AML-193 (cell line): ENCODE measurements around the gene CAND2.

ENCODE experiments used
- DNase-seq, 2 experiments: peaks; one replicate each; lab custom pipeline; 2025; lab: John Stamatoyannopoulos, UW

CAND2 gene

DNA sequence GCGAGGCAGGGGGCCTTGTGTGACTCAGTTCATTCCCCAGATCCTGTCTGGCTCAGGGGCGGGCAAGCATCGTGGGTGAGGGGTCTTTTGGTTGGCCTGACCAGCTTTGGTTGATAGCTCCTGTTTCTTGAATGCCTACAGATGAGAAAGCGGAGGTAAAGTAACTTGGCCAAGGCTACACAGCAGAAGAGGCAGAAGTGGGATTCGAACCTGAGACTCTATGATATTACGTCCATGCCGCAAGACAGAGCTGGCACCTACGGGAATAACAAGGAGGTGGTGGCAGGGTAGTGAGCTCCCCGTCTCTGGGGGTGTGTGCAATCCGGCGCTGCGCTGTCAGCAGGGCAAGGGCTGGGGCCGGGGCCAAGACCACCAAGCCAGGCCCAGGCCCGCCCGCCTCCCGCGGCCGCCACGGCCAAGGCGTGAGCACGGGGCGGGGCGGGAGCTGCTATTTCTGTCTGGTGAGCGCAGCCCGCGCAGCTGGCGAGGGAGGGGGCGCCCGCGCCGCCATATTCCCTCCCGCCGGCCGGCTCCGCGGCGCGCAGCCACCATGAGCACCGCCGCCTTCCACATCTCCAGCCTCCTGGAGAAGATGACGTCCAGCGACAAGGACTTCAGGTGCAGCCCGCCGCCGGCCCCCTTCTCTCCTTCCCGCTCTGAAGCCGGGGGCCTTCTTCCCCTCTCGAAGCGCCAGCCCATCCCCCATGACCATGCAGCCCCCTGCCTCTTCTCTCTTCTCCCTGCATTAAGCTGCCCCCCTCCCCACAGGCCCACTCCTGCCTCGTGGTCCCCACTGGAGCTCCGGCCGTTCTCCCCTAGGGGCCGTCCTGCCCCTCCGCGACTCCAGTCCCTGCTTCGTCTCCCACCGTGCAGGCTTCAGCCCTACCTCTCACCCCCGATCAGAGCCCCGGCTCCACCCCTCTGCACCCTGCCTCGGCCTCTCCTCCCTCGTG, at the start of gene CAND2:
TSS of gene CAND2 (plus strand) at position 510 of the 953 bp plus-strand sequence. CDS start at position 551, 41 bp downstream.
- no peak for DNase-seq

DNA sequence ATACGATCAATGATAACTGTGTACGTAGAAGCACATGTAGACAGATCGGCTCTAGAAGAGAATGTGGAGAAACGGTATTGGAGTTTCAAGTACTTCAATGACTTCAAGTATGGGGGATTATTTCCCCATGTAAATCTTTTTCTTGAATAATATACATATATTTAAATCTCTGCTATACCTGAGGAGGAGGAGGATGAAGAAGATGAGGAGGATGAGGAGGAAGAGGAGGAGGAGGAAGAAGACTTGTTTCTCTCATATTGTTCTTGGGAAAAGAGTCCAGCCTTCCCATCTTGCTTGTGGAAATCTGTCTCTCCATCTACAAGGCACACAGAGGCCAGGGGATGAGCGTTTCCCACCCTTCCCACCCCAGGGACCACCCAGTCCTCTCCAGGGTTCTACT, 48.0 kb upstream of the CAND2 start:
- DNase-seq: no peak

DNA sequence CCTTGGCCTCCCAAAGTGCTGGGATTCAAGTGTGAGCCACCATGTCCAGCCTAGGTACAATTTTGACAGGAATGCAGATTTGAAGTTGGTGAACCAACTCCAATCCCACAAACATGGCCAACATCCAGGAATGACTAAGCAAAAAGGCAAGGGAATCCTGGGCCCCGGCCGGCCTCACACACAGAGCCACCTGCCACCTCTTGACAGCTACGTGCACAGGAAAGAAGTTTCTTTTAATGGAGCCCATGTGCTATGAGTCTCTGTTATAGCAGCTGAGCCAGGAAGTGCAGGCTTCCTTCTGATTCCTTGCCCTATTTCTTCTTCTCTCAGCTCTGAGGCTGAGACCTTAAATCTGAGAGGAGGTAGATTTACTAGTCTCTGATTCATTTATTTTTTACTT, 46.3 kb upstream of the CAND2 start:
- DNase-seq: no peak

DNA sequence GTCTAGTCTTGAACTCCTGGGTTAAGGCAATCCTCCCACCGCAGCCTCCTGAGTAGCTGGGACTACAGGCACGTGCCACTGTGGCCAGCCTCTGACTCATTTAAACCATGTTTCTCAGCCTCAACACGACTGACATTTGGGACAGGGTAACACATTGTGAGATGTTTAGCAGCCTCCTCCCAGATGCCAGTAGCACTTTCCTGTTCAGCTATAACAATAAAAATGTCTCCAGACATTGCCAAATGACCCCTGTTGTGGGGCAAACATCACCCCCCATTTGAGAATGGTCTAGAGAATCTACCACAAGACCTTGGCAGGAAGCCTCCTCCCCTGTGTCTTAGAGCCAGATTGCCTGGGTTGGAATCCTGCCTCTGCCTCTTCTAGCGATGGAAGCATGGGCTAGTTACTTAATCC, 45.8 kb upstream of the CAND2 start:
- DNase-seq: no peak

DNA sequence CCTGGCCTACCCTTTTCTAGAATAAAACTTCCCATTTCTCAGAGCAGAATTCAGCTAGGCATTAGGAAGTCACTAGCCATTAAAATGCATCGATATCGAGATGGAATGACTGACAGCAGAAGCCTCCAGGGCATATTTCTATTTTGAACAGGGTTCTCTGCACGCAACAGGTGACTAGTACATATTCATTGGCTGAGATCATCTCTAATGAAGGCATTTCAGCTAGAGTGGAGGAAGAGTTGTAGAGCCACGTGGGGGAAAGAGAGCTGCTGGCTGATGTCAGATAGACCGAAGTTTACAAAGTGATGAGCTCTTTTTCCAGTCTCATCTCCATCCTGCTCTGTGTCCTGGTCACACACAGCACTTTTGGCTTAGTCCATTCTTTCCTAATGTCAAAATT, 44.9 kb upstream of the CAND2 start:
- DNase-seq: no peak

DNA sequence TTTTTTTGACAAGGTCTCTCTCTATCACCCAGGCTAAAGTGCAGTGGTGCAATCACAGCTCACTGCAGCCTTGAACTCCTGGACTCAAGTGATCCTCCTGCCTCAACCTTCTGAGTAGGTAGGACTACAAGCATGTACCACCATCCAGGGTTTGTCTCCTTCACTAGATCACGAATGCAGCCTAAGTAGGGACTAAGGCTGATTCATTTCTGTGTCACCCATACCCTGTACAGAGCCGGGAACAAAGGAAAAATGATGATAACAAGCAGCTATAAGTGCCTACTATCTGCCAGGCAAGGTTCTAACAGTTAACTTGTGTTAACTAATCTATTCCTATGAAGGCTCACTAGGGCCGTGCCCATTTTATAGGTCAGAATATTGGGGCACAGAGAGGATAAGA, 44.4 kb upstream of the CAND2 start:
- DNase-seq: no peak

DNA sequence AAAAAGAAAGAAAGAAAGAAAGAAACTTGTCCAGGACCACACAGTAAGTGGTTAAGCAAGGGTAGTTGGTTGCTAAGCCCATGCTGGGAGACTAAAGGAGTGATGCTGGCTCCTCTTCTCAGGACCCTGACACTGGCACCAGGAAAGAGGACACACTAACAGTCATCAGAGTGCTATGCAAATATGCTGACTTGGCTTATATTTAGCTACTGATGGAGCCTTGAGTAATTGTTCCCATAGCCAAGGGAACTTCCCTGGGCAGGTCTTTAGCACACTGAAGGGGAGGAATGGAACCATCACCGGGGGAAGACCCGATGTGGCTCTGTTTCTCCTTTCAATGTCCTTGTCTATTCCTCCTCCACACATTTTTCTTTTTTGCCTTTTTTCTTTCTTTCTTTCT, 43.7 kb upstream of the CAND2 start:
- DNase-seq: no peak

DNA sequence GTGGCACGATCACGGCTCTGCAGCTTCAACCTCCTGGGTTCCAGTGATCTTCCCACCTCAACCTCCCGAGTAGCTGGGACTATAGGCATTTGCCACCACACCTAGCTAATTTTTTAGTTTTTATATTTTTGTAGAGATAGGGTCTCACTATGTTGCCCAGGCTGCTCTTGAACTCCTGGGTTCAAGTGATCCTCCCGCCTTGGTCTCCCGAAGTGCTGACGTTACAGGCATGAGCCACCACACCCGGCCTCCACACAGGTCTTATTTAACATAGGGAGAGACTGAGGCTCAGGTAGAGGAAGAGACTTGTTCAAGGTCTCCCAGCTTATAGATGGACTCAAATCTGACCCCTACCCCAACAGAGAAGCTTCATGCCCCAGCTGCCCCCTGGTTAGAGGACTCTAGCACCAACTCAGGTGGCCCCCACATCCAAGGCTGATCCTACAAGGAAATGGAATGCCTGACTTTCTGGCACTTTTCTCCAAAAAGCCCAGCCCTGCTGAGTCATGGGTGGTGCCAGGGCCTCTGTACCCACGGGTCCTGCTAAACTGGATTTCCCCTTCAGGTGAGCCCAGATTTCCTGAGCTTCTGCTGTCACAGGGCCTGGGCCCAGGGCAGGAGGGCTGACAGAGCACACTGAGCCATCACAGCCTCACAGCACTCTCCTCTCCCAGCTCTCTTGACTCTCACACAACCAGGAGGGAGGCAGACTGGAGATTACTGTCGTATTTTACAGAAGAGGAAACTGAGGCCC, 43.0 kb upstream of the CAND2 start:
- DNase-seq: no peak

DNA sequence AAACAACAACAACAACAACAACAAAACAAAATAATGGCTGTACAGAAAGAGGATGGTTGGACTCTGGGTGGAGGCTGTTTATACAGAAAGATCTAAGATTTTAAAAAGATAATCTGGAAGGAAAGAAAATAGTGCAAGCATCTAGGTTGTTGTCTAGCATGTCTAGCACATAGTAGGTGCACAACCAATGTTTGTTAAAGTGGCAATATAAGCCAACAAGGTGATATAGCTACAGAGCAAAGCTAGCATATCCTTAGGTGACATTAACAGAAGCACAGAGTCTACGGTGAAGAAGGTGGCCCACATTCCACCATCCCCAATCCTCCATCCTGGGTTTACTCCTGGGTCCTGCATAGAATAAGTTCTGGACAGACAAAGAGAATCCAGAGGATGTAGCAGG, 42.2 kb upstream of the CAND2 start:
- DNase-seq: no peak

DNA sequence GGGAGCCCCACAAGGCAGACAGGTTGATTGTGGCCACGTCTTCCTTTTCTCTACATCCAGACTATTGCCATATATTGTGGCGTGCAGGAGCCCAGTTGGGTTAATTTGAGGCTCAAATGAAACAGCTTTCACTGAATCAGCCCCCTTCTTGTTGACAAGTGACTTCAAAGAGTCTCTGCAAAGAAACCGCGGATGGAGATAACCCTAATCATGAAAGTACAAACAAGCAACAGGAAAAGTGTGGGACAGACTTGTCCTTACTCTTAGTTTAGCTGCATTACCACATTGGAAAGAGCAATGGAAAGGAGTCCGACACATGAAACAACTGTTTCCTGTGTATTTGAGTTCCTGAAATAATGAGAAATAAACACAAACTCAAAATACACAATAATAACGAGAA, 40.7 kb upstream of the CAND2 start:
- DNase-seq: no peak

DNA sequence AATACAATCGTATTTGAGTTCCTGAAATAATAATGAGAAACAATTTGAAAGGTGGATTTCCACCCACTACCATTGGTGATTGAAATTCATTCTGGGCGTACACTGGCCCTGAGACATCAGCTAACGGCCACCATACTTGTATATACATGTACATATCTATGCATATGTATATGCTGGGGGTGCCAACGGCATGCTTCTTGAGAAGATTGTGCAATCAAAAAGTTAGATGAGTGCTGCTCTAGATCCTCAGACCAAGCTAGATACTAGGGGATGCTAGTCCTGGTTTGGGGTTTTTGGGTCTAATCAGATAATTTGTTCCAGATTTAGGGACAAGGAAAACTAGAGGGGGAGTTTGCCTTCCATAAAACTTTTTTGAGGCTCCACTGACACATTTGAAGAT, 40.3 kb upstream of the CAND2 start:
- no peak for DNase-seq

DNA sequence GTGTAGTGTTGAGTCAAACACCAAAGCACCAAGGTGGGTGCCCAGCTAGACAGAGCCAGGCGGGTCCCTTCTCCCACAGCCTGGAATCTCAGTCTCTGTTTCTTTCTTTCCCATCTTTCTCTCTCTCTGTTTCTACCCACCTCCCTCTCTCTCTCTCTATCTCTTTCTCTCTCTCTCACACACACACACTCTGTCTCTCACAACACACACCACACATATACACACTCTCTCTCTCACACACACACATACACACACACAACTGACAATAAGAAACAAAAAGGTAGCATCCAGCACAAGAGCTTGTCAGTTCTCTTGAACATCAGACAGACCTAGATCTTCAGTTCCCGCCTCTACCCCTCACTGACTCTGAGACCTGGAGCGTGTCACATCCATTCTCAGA, 39.8 kb upstream of the CAND2 start:
- DNase-seq: no peak

DNA sequence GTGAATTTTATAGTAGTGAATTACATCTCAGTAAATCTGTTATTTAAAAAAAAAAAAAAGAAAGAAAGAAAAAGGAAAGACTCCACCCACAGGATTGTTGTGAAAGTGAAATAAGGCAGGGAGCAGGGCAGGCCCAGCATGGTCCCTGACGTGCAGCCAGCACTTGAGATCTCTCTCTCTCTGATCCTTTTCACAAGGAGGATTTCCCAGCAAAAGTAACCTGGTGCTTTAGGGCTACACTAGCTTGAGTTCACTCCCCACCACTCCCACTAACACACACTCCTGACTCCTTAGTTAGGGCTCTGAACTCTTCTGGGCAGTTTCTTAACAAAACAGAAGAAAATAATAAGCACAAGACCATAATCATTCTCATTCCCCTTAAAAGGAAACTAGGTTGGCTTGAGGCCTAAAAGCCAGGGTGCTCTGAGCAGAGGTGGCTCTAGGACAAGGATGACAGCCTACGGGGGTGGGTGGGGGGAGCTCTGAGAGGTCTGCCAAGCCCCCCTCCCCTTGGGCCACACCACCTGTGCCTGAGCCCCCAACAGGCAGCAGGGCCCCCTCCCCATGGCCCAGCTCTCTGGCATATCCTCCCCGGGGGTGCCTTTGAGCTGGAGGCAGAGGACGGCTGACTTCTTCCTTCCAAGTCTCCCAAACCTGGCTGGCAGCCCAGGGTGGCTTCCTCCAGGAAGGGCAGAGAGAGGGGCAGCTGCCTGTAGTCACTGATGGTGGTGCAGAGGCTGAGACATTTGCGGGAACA, 38.3 kb upstream of the CAND2 start:
- no peak for DNase-seq

DNA sequence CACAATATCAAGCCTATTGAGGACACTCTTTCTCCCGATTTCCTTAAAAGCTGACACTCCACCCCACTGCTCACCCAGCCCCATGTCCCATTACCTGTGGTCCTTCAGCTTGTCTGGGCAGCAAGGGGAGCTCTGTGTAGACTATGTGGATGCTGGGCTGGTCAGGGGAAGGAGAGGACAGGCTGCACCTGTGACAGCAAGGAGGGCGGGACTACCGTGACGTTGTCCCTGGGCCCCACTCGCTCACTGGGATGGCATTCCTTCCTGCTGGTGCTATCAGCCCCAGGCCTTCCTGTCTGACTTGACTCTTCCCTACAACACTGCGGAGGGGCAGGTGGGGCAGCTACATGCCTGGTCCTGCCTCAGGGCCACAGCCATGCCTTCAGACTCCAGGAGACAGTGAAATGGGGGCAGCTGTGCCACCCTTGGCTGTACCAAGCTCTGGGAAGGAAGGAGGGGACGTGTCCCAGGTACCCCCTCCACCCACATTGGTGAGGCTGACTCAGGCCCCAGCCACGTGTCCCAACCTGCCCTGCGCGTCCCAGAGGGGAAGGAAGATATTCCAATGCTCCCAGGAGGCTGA, 37.3 kb upstream of the CAND2 start, which contains the start of gene TMEM40:
TSS of gene TMEM40 (minus strand) at position 163 of the 583 bp plus-strand sequence. CDS start 9,427 bp downstream, outside the sequence.
- no peak for DNase-seq

DNA sequence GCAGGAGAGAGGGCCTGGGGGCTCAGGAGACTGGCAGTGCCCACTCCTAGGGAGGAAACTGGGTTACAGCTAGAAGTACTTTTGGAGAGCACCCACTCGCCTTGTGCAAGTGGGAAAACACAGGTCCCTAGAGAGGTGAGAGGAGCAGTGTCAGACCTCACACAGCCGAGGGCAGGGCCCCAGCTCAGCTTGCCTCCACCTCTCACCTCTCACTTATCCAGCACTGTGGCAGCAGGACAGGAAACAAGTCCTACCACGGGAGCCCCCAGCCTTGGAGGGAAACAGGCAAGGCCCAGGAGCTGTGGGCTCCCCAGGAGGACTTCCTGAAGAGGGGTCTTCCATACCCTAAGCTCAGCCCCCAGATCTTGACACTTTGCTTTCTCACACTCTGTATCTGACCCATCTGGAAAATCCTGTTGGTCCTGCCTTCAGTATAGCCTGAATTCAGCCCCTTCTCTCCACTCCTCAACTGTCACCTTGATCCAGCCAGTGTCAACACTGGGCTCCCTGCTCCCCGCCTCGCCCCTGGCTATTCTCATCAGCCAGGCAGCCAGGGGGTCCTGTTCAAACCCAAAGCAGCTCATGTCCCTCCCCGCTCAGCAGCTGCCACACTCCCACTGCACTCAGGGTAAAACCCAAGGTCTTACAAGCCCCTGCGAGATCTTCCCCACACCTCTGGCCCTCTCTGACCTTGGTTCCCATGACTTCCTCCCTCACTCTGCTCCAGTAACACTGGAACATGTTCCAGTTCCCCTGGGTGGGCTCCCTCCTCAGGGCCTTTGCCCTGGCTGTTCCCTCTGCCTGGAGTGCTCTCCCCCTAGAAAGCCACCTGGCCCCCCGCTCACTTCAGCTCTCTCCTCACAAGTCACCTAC, 36.6 kb upstream of the CAND2 start:
- no peak for DNase-seq

DNA sequence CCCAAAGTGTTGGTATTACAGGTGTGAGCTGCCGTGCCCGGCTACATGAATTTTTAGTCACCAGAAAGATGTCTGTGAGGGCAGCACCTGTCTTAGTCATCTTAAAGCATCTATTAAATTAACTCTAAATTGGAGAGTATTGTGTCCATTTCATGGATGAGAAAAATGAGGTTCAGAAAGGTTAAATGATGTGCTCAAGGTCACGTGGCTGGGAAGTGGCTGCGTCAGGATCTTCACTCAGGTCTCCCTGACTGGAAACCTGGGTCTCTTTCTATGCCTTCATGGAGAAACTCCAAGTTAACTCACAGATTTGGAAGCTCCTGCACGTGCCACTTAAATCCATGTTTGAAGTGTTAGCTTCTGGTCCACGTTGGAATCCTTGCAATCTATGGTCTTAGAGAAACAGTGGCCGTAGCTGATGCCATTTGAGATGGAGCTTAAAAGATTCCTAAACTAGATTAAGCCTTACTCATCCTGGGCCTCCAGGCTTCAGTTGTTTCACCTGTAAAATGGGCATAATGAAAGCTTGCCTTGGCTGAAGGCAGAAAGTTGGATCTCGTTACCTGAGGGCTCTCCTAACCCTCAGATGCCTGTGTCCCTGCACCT, 32.2 kb upstream of the CAND2 start:
- DNase-seq: no peak

DNA sequence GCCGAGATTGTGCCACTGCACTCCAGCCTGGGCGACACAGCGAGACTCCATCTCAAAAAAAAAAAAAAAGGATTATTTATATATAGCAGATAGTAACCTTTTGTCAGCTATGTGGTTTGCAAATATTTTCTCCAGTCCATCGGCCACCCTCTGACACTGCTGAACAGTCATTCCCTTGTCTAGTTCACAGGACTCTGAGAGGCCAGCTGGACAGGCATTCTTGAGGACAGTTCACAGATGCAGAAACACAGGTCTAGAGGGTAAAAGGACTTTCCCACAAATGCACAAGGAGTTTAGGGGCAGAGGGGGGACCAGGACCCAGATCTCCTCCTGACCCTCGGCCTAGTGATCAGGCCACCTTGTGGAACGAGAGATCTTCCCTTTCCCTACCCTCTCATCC, 29.9 kb upstream of the CAND2 start:
- no peak for DNase-seq

DNA sequence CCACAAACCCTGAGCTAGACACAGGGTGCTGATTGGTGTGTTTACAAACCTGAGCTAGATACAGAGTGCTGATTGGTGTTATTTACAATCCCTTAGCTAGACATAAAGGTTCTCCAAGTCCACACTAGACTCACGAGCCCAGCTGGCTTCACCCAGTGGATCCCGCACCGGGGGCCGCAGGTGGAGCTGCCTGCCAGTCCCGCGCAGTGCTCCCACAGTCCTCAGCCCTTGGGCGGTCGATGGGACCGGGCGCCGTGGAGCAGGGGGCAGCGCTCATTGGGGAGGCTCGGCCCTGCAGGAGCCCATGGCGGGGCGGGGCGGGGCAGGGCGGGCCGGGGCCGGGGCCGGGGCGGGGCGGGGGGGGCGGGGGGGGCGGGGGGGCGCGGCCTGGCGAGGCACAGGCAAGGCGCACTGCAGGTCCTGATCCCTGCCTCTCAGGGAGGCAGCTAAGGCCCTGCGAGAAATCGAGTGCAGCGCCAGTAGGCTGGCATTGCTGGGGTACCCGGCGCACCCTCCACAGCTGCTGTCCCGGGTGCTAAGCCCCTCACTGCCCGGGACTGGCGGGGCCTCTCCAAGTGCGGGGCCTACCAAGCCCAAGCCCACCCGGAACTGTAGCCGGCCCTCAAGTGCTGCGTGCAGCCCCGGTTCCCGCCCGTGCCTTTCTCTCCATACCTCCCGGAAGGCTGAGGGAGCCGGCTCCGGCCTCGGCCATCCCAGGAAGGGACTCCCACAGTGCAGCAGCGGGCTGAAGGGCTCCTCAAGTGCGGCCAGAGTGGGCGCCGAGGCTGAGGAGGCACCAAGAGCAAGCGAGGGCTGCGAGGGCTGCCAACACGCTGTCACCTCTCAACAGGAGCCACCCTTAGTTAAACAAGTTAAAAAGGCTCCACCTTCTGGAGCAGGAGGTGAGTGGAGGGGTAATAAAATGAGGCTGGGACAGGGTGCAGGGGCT, 27.6 kb upstream of the CAND2 start:
- DNase-seq: no peak

DNA sequence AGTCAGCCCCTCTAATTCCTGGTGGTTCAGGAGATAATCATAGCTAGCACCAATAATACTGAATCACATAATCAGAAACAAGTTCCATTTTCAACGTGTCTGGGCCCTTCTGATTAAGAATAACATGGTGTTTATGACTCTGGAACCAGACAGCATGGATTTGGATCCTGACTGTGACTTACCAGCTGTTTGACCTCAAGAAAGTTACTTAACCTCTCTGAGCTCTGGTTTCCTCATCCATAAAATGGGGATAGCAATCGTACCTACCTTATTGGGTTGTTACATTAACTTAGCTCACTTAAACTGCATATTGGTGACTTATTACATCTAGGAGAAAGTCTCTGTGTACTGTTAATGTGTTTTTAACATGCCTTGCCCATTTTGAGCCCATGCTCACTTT, 26.7 kb upstream of the CAND2 start:
- DNase-seq: no peak
